Mesenchymal stem cell (in vitro differentiated cells and primary cell): ENCODE results near the gene ADAMTS7.
"Not testable (repeated sequence)": the region's sequence is repeated elsewhere in the genome, so short reads cannot be mapped to it uniquely, and the experiment has no call there.

ENCODE experiments used
- DNase-seq: peaks from one replicate; pipeline ENCODE4 v3.0.0-alpha.2; 2013
- H2AFZ ChIP-seq: one replicate; pipeline ENCODE4 v1.6.1; 2013; ENCODE audit warnings: low read depth, mild to moderate bottlenecking, control low read depth, inconsistent platforms, low read length, moderate library complexity
- H2AK5ac ChIP-seq: 2 replicates; pipeline ENCODE4 v1.6.1; 2013; ENCODE audit warnings: low read length, moderate library complexity, mild to moderate bottlenecking, inconsistent platforms; ENCODE audit not compliant: severe bottlenecking
- H2BK120ac ChIP-seq: one replicate; pipeline ENCODE4 v1.6.1; 2013; ENCODE audit warnings: low read depth, mild to moderate bottlenecking, inconsistent platforms, low read length, moderate library complexity
- H2BK12ac ChIP-seq, 2 experiments: one replicate each; pipeline ENCODE4 v1.6.1; 2013; ENCODE audit warnings: inconsistent platforms in 2 of 2, low read length in 2 of 2, mild to moderate bottlenecking in 2 of 2, moderate library complexity in 2 of 2, control low read depth in 1 of 2
- H2BK15ac ChIP-seq: one replicate; pipeline ENCODE4 v1.6.1; 2013; ENCODE audit warnings: mild to moderate bottlenecking, low read depth, inconsistent platforms; ENCODE audit not compliant: poor library complexity, severe bottlenecking
- H2BK5ac ChIP-seq: 2 replicates; pipeline ENCODE4 v1.6.1; 2013; ENCODE audit warnings: low read depth, mild to moderate bottlenecking, low read length, control low read depth, inconsistent platforms; ENCODE audit not compliant: poor library complexity, severe bottlenecking
- H3K14ac ChIP-seq, 2 experiments: one replicate each; pipeline ENCODE4 v1.6.1; 2013; ENCODE audit warnings: inconsistent platforms in 2 of 2, low read length in 2 of 2, control low read depth in 1 of 2, mild to moderate bottlenecking in 1 of 2, moderate library complexity in 1 of 2
- H3K18ac ChIP-seq, 2 experiments: one replicate each; pipeline ENCODE4 v1.6.1; 2013; ENCODE audit warnings: inconsistent platforms in 2 of 2, low read length in 2 of 2, control low read depth in 1 of 2, low read depth in 1 of 2, mild to moderate bottlenecking in 1 of 2
- H3K23ac ChIP-seq, 2 experiments: one replicate each; pipeline ENCODE4 v1.6.1; 2013; ENCODE audit warnings: inconsistent platforms in 2 of 2, low read length in 2 of 2, mild to moderate bottlenecking in 2 of 2, moderate library complexity in 2 of 2, control low read depth in 1 of 2
- H3K27ac ChIP-seq: 2 replicates; pipeline ENCODE4 v1.5.1; 2013; ENCODE audit warnings: mild to moderate bottlenecking, moderate library complexity, low read length, control low read depth, inconsistent platforms; ENCODE audit not compliant: poor library complexity, severe bottlenecking
- H3K27me3 ChIP-seq, 2 experiments: 2 replicates each; pipeline versions ENCODE4 v1.6.1 to v1.7.0; 2013; ENCODE audit warnings: low read length in 2 of 2, mild to moderate bottlenecking in 2 of 2, moderate library complexity in 2 of 2, control low read depth in 1 of 2, inconsistent platforms in 1 of 2; ENCODE audit not compliant: control insufficient read depth in 1 of 2, insufficient read depth in 1 of 2
- H3K36me3 ChIP-seq, 2 experiments: 2 replicates each; pipeline versions ENCODE4 v1.6.1 to v1.7.0; 2013; ENCODE audit warnings: low read length in 2 of 2, control low read depth in 1 of 2, inconsistent platforms in 1 of 2, low read depth in 1 of 2, mild to moderate bottlenecking in 1 of 2; ENCODE audit not compliant: insufficient read depth in 2 of 2, control insufficient read depth in 1 of 2
- H3K4ac ChIP-seq, 2 experiments: one replicate each; pipeline ENCODE4 v1.6.1; 2013; ENCODE audit warnings: inconsistent platforms in 2 of 2, low read length in 2 of 2, mild to moderate bottlenecking in 2 of 2, moderate library complexity in 2 of 2, control low read depth in 1 of 2, low read depth in 1 of 2
- H3K4me1 ChIP-seq: 2 replicates; pipeline ENCODE4 v1.6.1; 2013; ENCODE audit warnings: low read depth, low read length, control low read depth; ENCODE audit not compliant: control insufficient read depth, insufficient read depth
- H3K4me2 ChIP-seq: 2 replicates; pipeline ENCODE4 v1.6.1; 2013; ENCODE audit warnings: low read length, mild to moderate bottlenecking, inconsistent platforms; ENCODE audit not compliant: poor library complexity, severe bottlenecking
- H3K4me3 ChIP-seq, 2 experiments: 2 replicates each; pipeline versions ENCODE4 v1.5.1 to v1.7.0; 2013; ENCODE audit warnings: low read length in 2 of 2, mild to moderate bottlenecking in 2 of 2, control low read depth in 1 of 2, low read depth in 1 of 2; ENCODE audit not compliant: insufficient read depth in 1 of 2
- H3K79me1 ChIP-seq: replicated peaks from 2 replicates; pipeline ENCODE4 v1.6.1; 2013; ENCODE audit warnings: mild to moderate bottlenecking, control low read depth, low read length, inconsistent platforms; ENCODE audit not compliant: poor library complexity, severe bottlenecking
- H3K9ac ChIP-seq: 2 replicates; pipeline ENCODE4 v1.7.0; 2013; ENCODE audit warnings: mild to moderate bottlenecking, low read length, moderate library complexity
- H3K9me3 ChIP-seq: 2 replicates; pipeline ENCODE4 v1.7.0; 2013; ENCODE audit warnings: mild to moderate bottlenecking, low read length; ENCODE audit not compliant: control insufficient read depth
- H4K8ac ChIP-seq: one replicate; pipeline ENCODE4 v1.6.1; 2013; ENCODE audit warnings: inconsistent platforms, mild to moderate bottlenecking, low read length, moderate library complexity
- H4K91ac ChIP-seq: one replicate; pipeline ENCODE4 v1.6.1; 2013; ENCODE audit warnings: mild to moderate bottlenecking, low read length, inconsistent platforms
- WGBS: methylation state at CpG from one replicate; pipeline ENCODE4 v1.1.7; 2013; ENCODE audit warnings: mixed read lengths; 5-methylcytosine and 5-hydroxymethylcytosine counted together

The ADAMTS7 gene

DNA sequence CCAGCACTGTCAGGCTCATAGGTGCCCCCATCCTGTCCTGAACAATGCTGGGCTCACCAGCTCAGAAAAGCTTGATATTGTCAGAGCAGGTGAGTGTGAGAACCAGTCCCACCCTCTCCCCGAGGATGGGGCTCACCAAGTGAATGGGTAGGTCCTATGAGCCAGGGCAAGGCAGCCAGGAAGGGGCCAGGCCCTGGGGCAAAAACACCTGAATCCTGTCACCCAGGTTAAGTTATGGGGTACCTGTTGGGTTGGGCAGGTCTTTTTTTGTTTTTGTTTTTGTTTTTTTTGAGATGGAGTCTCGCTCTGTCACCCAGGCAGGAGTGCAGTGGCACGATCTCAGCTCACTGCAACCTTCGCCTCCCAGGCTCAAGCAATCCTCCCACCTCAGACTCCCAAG, 16.8 kb downstream of the ADAMTS7 start:
- not testable (repeated sequence) for H2AK5ac ChIP-seq

DNA sequence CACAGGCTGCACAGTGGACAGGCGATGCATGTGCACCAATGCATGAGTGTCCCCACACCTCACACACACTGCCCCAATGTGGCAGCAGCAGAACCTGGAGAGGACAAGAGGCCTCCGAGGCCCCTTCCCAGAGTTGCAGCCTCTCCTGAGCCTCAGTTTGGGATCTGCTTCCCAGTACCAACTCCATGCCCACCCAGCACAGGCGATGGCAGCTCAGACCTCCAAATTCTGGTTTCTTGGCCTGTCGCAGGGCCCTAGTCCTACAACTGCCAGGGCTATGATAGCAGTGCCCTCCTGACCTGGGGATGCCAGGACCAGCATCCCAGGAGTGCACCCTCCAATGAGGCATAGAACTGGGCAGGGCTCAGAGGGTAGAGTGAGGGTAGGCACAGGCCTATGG, 19.9 kb downstream of the ADAMTS7 start:
- H3K79me1 ChIP-seq = peaks cover 4% of the 10 kb centered on the region
- H2BK15ac ChIP-seq = no peak overlapping the region
- no peak overlapping the region for H3K14ac ChIP-seq
- no peak overlapping the region for H3K4me3 ChIP-seq
- H4K8ac ChIP-seq = peak overlapping the region; percentile 39
- H2AK5ac ChIP-seq = no peak overlapping the region
- no peak overlapping the region for H2BK120ac ChIP-seq
- no peak overlapping the region for H3K18ac ChIP-seq
- DNase-seq = no peak
- no peak overlapping the region for H3K27ac ChIP-seq
- no peak overlapping the region for H2BK12ac ChIP-seq
- WGBS = 75% methylated on average over 4 of the region's 4 CpGs
- H3K27me3 ChIP-seq = no peaks in the 10 kb centered on the region
- no peak overlapping the region for H3K4ac ChIP-seq
- no peaks in the 10 kb centered on the region for H3K9me3 ChIP-seq
- H3K36me3 ChIP-seq = peaks cover 63 to 87% of the 10 kb centered on the region in 2 experiments
- H3K4me2 ChIP-seq = no peak overlapping the region
- no peak overlapping the region for H3K9ac ChIP-seq
- H3K4me1 ChIP-seq = no peaks in the 10 kb centered on the region
- no peak overlapping the region for H2AFZ ChIP-seq
- no peak overlapping the region for H4K91ac ChIP-seq
- no peak overlapping the region for H2BK5ac ChIP-seq
- H3K23ac ChIP-seq = no peak overlapping the region

More for the DNA sequence above, 16.8 kb downstream of the ADAMTS7 start:
- not testable (repeated sequence) for H2BK5ac ChIP-seq, H3K4me2 ChIP-seq, H3K27me3 ChIP-seq, H3K27ac ChIP-seq, H3K18ac ChIP-seq, H3K9ac ChIP-seq, H3K4me1 ChIP-seq, H2BK12ac ChIP-seq, H2AFZ ChIP-seq, H3K79me1 ChIP-seq, H3K14ac ChIP-seq, DNase-seq, H4K91ac ChIP-seq, H3K4ac ChIP-seq, H3K4me3 ChIP-seq, H4K8ac ChIP-seq, H3K23ac ChIP-seq, H2BK120ac ChIP-seq, H3K9me3 ChIP-seq
- H3K36me3 ChIP-seq = peaks cover 63 to 67% of the 10 kb centered on the region in 2 experiments
- WGBS = 98% methylated on average over 2 of the region's 4 CpGs
- peak overlapping the region; percentile 17 for H2BK15ac ChIP-seq

DNA sequence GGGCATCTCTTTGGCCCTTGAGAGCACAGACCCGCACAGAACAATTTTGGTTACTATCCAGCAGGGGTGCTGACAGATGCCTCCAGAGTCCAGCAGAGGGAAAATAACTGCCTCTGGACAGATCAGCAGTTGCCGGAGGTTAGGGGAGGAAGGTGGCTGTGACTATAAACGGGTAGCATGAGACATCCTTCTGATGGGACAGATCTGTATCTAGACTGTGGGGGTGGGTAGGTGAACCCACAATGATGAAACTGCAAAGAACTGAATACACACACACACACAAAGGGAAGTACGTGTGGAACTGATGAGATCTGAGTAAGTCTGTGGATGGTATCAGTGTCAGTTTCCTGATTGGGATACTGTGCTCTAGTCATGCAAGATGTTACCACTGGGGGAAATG, 21.2 kb downstream of the ADAMTS7 start:
- Histone ChIP-seq H3K4me3 (no peak overlapping the region), H3K79me1 (peaks cover 4% of the 10 kb centered on the region), H3K9me3 (no peaks in the 10 kb centered on the region), H3K23ac (no peak overlapping the region), H3K4me2 (no peak overlapping the region), H2AFZ (no peak overlapping the region), H2BK15ac (no peak overlapping the region), H4K91ac (no peak overlapping the region), H2BK5ac (no peak overlapping the region), H2BK120ac (no peak overlapping the region), H2AK5ac (no peak overlapping the region), H3K14ac (no peak overlapping the region), H3K9ac (no peak overlapping the region), H3K4me1 (no peaks in the 10 kb centered on the region), H4K8ac (no peak overlapping the region), H3K18ac (no peak overlapping the region), H3K27me3 (no peaks in the 10 kb centered on the region), H3K27ac (no peak overlapping the region), H3K4ac (no peak overlapping the region), H2BK12ac (no peak overlapping the region), H3K36me3 (peaks cover 52 to 85% of the 10 kb centered on the region in 2 experiments)
- 78% methylated on average over 4 of the region's 4 CpGs for WGBS
- DNase-seq = no peak

DNA sequence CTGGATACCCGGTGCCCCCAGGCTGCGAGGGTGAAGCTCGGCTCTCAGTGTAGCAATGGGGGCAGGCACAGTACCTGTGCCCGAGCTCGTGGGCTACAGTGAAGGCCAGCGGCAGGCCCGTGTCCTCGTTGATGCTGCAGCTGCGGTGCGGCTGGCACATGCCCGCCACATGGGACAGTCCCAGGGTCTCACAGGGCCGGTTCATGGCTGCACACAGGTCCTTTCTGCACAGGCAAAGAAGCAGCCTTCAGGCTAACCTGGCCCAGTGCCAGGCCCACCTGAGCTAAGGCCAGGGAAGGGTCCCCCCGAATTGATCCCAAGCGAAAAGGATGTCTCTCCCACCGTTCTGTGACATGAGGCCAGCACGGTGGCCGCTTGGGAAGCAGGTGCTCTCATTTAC, 21.6 kb downstream of the ADAMTS7 start:
- Histone ChIP-seq H3K27ac (no peak overlapping the region), H3K79me1 (peaks cover 4% of the 10 kb centered on the region), H3K4ac (no peak overlapping the region), H3K4me3 (no peak overlapping the region), H3K36me3 (peaks cover 50 to 87% of the 10 kb centered on the region in 2 experiments), H3K27me3 (no peaks in the 10 kb centered on the region), H3K9ac (no peak overlapping the region), H3K23ac (no peak overlapping the region), H3K4me1 (no peaks in the 10 kb centered on the region), H4K8ac (no peak overlapping the region), H2AFZ (no peak overlapping the region), H2BK5ac (no peak overlapping the region), H3K14ac (no peak overlapping the region), H2BK120ac (no peak overlapping the region), H3K4me2 (no peak overlapping the region), H3K18ac (no peak overlapping the region), H4K91ac (no peak overlapping the region), H3K9me3 (no peaks in the 10 kb centered on the region), H2BK12ac (no peak overlapping the region), H2BK15ac (no peak overlapping the region), H2AK5ac (no peak overlapping the region)
- WGBS = 98% methylated on average over 17 of the region's 17 CpGs
- DNase-seq = no peak
